Fibroblast of lung (primary cell): Measurements from ENCODE around the gene MOAP1.

ENCODE experiments used
- EZH2 ChIP-seq: IDR thresholded peaks from 2 replicates; pipeline ENCODE4 v1.5.1; 2012; ENCODE audit warnings: low read length, control low read depth, mild to moderate bottlenecking; ENCODE audit errors: missing control alignments
- TF ChIP-seq, protein P1 (sequence below), 2 donors: IDR thresholded peaks in 1 of 2; conservative IDR thresholded peaks in 1 of 2; 1 replicate in 1 of 2; 2 replicates in 1 of 2; pipeline ENCODE4 v1.5.1; 2011 to 2012; ENCODE audit warnings: low read length in 2 of 2, control low read depth in 1 of 2, inconsistent platforms in 1 of 2, low read depth in 1 of 2, mild to moderate bottlenecking in 1 of 2

DNA sequence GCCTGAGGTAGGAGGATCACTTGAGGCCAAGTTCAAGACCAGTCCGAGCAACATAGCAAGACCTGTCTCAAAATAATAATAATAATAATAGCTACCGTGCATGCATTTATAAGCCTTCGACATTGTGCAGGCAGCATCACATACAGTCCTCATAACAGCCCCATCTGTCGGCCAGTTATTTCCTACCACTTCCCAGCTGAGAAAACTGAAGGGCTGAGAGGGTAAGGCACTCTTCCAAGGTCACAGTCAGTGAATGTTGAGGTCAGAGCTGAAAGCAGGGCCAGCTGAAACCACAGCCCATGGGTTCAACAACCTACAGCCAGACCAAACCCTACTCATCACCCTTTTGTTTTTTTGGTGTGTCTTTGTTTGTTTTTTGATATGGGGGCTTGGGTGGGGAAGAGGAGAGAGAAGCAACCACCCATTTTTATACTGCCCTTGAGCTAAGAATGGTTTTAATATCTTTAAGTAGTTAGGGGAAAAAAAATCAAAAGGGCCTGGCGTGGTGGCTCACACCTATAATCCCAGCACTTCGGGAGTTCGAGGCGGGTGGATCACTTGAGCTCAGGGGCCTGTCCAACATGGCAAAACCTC is 52.1 kb downstream of the MOAP1 start:
- TF ChIP-seq, protein P1, sequence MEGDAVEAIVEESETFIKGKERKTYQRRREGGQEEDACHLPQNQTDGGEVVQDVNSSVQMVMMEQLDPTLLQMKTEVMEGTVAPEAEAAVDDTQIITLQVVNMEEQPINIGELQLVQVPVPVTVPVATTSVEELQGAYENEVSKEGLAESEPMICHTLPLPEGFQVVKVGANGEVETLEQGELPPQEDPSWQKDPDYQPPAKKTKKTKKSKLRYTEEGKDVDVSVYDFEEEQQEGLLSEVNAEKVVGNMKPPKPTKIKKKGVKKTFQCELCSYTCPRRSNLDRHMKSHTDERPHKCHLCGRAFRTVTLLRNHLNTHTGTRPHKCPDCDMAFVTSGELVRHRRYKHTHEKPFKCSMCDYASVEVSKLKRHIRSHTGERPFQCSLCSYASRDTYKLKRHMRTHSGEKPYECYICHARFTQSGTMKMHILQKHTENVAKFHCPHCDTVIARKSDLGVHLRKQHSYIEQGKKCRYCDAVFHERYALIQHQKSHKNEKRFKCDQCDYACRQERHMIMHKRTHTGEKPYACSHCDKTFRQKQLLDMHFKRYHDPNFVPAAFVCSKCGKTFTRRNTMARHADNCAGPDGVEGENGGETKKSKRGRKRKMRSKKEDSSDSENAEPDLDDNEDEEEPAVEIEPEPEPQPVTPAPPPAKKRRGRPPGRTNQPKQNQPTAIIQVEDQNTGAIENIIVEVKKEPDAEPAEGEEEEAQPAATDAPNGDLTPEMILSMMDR (conservative IDR thresholded peaks at IDR 0.05 in 1 of 2, IDR thresholded peaks at IDR 0.05 in 1 of 2; ENCODE audit: low read depth in 1 of 2, low read length in 2 of 2): peak; percentile 43 to 58
- TF ChIP-seq EZH2: no peak
